Naive thymus-derived CD4-positive, alpha-beta T cell (primary cell): ENCODE measurements around the gene GAS7. TPM values are rescaled to one million over a fixed set of nuclear protein-coding genes. Genes with fewer than 3 reads are reported as not detected.

Source experiments
- ATAC-seq: fragments of 150-1000 bp; cut with Tn5 transposase; 2 replicates; pipeline ENCODE4 v1.10.0; 2021; ENCODE audit warnings: mild to moderate bottlenecking, moderate library complexity
- CTCF ChIA-PET: fragments of 350-600 bp; sonication (Branson Sonifier 250); formaldehyde crosslinking; loops from one replicate; lab custom pipeline; 2021; ENCODE audit warnings: antibody characterized with exemption; lab: Charles Lee
- POLR2A ChIA-PET: fragments of 350-600 bp; sonication (Branson Sonifier 250); formaldehyde crosslinking; loops from one replicate; lab custom pipeline; 2021; ENCODE audit warnings: antibody characterized with exemption, inconsistent platforms; lab: Charles Lee
- DNase-seq, 9 donors: peaks; one replicate each; pipeline versions ENCODE4 v3.0.0 to v3.0.0-alpha.2; 2020 to 2022; ENCODE audit warnings: mixed read lengths in 1 of 9
- H3K27ac ChIP-seq: one replicate; pipeline ENCODE4 v1.7.0; 2013; ENCODE audit warnings: mild to moderate bottlenecking, low read depth, low read length, moderate library complexity
- H3K27me3 ChIP-seq, 2 donors: one replicate each; pipeline ENCODE4 v1.7.0; 2013; ENCODE audit warnings: low read length in 2 of 2, mild to moderate bottlenecking in 2 of 2, moderate library complexity in 2 of 2; ENCODE audit not compliant: control insufficient read depth in 2 of 2, insufficient read depth in 2 of 2
- H3K36me3 ChIP-seq, 3 experiments: 1 replicate in 2 of 3; 2 replicates in 1 of 3; pipeline ENCODE4 v1.7.0; 2013; ENCODE audit warnings: low read length in 3 of 3, mild to moderate bottlenecking in 3 of 3, moderate library complexity in 1 of 3; ENCODE audit not compliant: insufficient read depth in 3 of 3, control insufficient read depth in 2 of 3
- H3K4me1 ChIP-seq, 2 donors: one replicate each; pipeline ENCODE4 v1.7.0; 2013; ENCODE audit warnings: low read length in 2 of 2, mild to moderate bottlenecking in 2 of 2, moderate library complexity in 1 of 2; ENCODE audit not compliant: control insufficient read depth in 2 of 2, insufficient read depth in 2 of 2
- H3K4me3 ChIP-seq: 2 replicates; pipeline ENCODE4 v1.7.0; 2013; ENCODE audit warnings: mild to moderate bottlenecking, low read length
- H3K9me3 ChIP-seq, 3 experiments: 1 replicate in 2 of 3; 2 replicates in 1 of 3; pipeline ENCODE4 v1.7.0; 2013; ENCODE audit warnings: low read length in 3 of 3; ENCODE audit not compliant: control insufficient read depth in 2 of 3
- H3K27ac Mint-ChIP-seq, 9 donors: one replicate each; pipeline ENCODE4 v1.8.0; 2020 to 2022; ENCODE audit warnings: mixed read lengths in 9 of 9, mild to moderate bottlenecking in 8 of 9, moderate library complexity in 5 of 9, inconsistent platforms in 2 of 9
- H3K27me3 Mint-ChIP-seq, 5 donors: one replicate each; pipeline ENCODE4 v1.8.0; 2021 to 2022; ENCODE audit warnings: mixed read lengths in 5 of 5, mild to moderate bottlenecking in 1 of 5
- H3K36me3 Mint-ChIP-seq, 5 donors: one replicate each; pipeline ENCODE4 v1.8.0; 2020 to 2022; ENCODE audit warnings: mixed read lengths in 5 of 5, mild to moderate bottlenecking in 3 of 5, inconsistent platforms in 1 of 5
- H3K4me1 Mint-ChIP-seq, 7 donors: one replicate each; pipeline ENCODE4 v1.8.0; 2020 to 2022; ENCODE audit warnings: mixed read lengths in 7 of 7, mild to moderate bottlenecking in 3 of 7, inconsistent platforms in 1 of 7
- H3K4me3 Mint-ChIP-seq, 10 donors: one replicate each; pipeline ENCODE4 v1.8.0; 2020 to 2022; ENCODE audit warnings: mild to moderate bottlenecking in 10 of 10, mixed read lengths in 10 of 10, moderate library complexity in 6 of 10, inconsistent platforms in 2 of 10
- H3K9me3 Mint-ChIP-seq, 11 donors: one replicate each; pipeline ENCODE4 v1.8.0; 2020 to 2022; ENCODE audit warnings: mixed read lengths in 11 of 11, mild to moderate bottlenecking in 4 of 11, inconsistent platforms in 1 of 11, moderate library complexity in 1 of 11
- intact Hi-C, 2 donors: fragments of 100-400 bp; cut with micrococcal nuclease; formaldehyde crosslinking; loops; one replicate each; pipeline ENCODE4 v1.15.1; 2023
- polyA plus RNA-seq, 2 donors: library from polyadenylated mRNA; unstranded; fragments of 300-500 nt; fragmentation: Illumina TruSeq; gene quantifications; one replicate each; pipeline ENCODE4 v1.2.3, GENCODE V29; 2021
- total RNA-seq, 6 experiments: library from RNA in 5 of 6; stranded (reverse) in 5 of 6; gene quantifications; 1 replicate in 5 of 6; 2 replicates in 1 of 6; pipeline ENCODE4 v1.2.3 and lab custom pipeline; 2021 to 2026

The GAS7 gene
- total and polyA plus RNA-seq, 7 experiments from 2014 or later = 0.09 to 54.3 (median 3.3) TPM

GRCh38 chr17:9886141-9886930 is 312.1 kb downstream of the GAS7 start:
- Histone ChIP-seq H3K27me3 (no peaks in the 10 kb centered on the region), H3K36me3 (no peaks in the 10 kb centered on the region), H3K4me1 (no peaks in the 10 kb centered on the region), H3K9me3 (peaks cover 0 to 19% (median 0%) of the 10 kb centered on the region in 3 experiments), H3K27ac (no peak overlapping the region), H3K4me3 (no peak overlapping the region)
- POLR2A ChIA-PET = no interaction called here
- DNase-seq = no peak
- intact Hi-C loops = no loop called here
- no peak overlapping the region for H3K4me3 Mint-ChIP-seq
- no peak for ATAC-seq
- peaks cover 0 to 7% (median 0%) of the 10 kb centered on the region in 5 donors for H3K27me3 Mint-ChIP-seq
- H3K36me3 Mint-ChIP-seq = peaks cover 0 to 8% (median 5%) of the 10 kb centered on the region in 5 donors
- CTCF ChIA-PET = no interaction called here
- H3K4me1 Mint-ChIP-seq = no peaks in the 10 kb centered on the region
- H3K9me3 Mint-ChIP-seq = peaks cover 6 to 30% (median 18%) of the 10 kb centered on the region in 11 donors
- no peak overlapping the region for H3K27ac Mint-ChIP-seq

GRCh38 chr17:9883451-9883850 is 315.0 kb downstream of the GAS7 start:
- H3K27me3 Mint-ChIP-seq = peaks cover 0 to 11% (median 0%) of the 10 kb centered on the region in 5 donors
- Histone ChIP-seq H3K4me3 (no peak overlapping the region), H3K4me1 (no peaks in the 10 kb centered on the region), H3K27ac (no peak overlapping the region), H3K36me3 (no peaks in the 10 kb centered on the region), H3K9me3 (peaks cover 0 to 19% (median 0%) of the 10 kb centered on the region in 3 experiments), H3K27me3 (no peaks in the 10 kb centered on the region)
- H3K36me3 Mint-ChIP-seq = peaks cover 0 to 8% (median 5%) of the 10 kb centered on the region in 5 donors
- no peaks in the 10 kb centered on the region for H3K4me1 Mint-ChIP-seq
- H3K4me3 Mint-ChIP-seq = no peak overlapping the region
- POLR2A ChIA-PET = no interaction called here
- DNase-seq (no peak), ATAC-seq (no peak)
- H3K27ac Mint-ChIP-seq = no peak overlapping the region
- peaks cover 6 to 47% (median 18%) of the 10 kb centered on the region in 11 donors for H3K9me3 Mint-ChIP-seq
- CTCF ChIA-PET = no interaction called here
- intact Hi-C loops = no loop called here

- no peaks in the 10 kb centered on the region for H3K36me3 ChIP-seq
- Mint-ChIP-seq H3K36me3 (peaks cover 0 to 8% (median 5%) of the 10 kb centered on the region in 5 donors), H3K9me3 (peaks cover 6 to 47% (median 18%) of the 10 kb centered on the region in 11 donors), H3K27me3 (peaks cover 0 to 16% (median 10%) of the 10 kb centered on the region in 5 donors), H3K4me1 (no peaks in the 10 kb centered on the region), H3K27ac (no peak overlapping the region), H3K4me3 (no peak overlapping the region)
- ATAC-seq (peak; percentile 72), DNase-seq (no peak)
- intact Hi-C loops = no loop called here
- H3K9me3 ChIP-seq = peaks cover 0 to 19% (median 0%) of the 10 kb centered on the region in 3 experiments
- no peak overlapping the region for H3K4me3 ChIP-seq
- H3K27me3 ChIP-seq = no peaks in the 10 kb centered on the region
- CTCF ChIA-PET = no interaction called here
- H3K27ac ChIP-seq = no peak overlapping the region
- no peaks in the 10 kb centered on the region for H3K4me1 ChIP-seq
- POLR2A ChIA-PET = no interaction called here
Observed at GRCh38 chr17:9880582-9880999, 317.8 kb downstream of the GAS7 start.

GRCh38 chr17:9878786-9879525 is 319.4 kb downstream of the GAS7 start:
- H3K27ac Mint-ChIP-seq = no peak overlapping the region
- no peaks in the 10 kb centered on the region for H3K4me1 ChIP-seq
- H3K9me3 ChIP-seq = peaks cover 0 to 19% (median 0%) of the 10 kb centered on the region in 3 experiments
- no peaks in the 10 kb centered on the region for H3K36me3 ChIP-seq
- CTCF ChIA-PET = no interaction called here
- no peaks in the 10 kb centered on the region for H3K4me1 Mint-ChIP-seq
- intact Hi-C loops = no loop called here
- no peak overlapping the region for H3K4me3 ChIP-seq
- POLR2A ChIA-PET = no interaction called here
- DNase-seq (no peak), ATAC-seq (no peak)
- H3K27me3 ChIP-seq = no peaks in the 10 kb centered on the region
- peaks cover 0 to 24% (median 10%) of the 10 kb centered on the region in 5 donors for H3K27me3 Mint-ChIP-seq
- peaks cover 0 to 8% (median 5%) of the 10 kb centered on the region in 5 donors for H3K36me3 Mint-ChIP-seq
- no peak overlapping the region for H3K27ac ChIP-seq
- no peak overlapping the region for H3K4me3 Mint-ChIP-seq
- H3K9me3 Mint-ChIP-seq = peaks cover 6 to 40% (median 18%) of the 10 kb centered on the region in 11 donors

GRCh38 chr17:9878356-9878755 is 320.1 kb downstream of the GAS7 start:
- Mint-ChIP-seq H3K9me3 (peaks cover 4 to 36% (median 14%) of the 10 kb centered on the region in 11 donors), H3K27me3 (peaks cover 0 to 24% (median 11%) of the 10 kb centered on the region in 5 donors), H3K36me3 (peaks cover 0 to 8% (median 4%) of the 10 kb centered on the region in 5 donors), H3K4me1 (no peaks in the 10 kb centered on the region), H3K27ac (no peak overlapping the region), H3K4me3 (no peak overlapping the region)
- DNase-seq (no peak), ATAC-seq (no peak)
- no peaks in the 10 kb centered on the region for H3K36me3 ChIP-seq
- H3K4me3 ChIP-seq = no peak overlapping the region
- ChIA-PET POLR2A (no interaction called here), CTCF (no interaction called here)
- peaks cover 0 to 14% (median 0%) of the 10 kb centered on the region in 3 experiments for H3K9me3 ChIP-seq
- H3K27me3 ChIP-seq = no peaks in the 10 kb centered on the region
- H3K4me1 ChIP-seq = no peaks in the 10 kb centered on the region
- intact Hi-C loops = no loop called here
- no peak overlapping the region for H3K27ac ChIP-seq

GRCh38 chr17:9875441-9875840 is 323.0 kb downstream of the GAS7 start:
- H3K4me1 Mint-ChIP-seq = no peaks in the 10 kb centered on the region
- DNase-seq (no peak), ATAC-seq (no peak)
- H3K27me3 Mint-ChIP-seq = peaks cover 0 to 31% (median 10%) of the 10 kb centered on the region in 5 donors
- no peak overlapping the region for H3K27ac Mint-ChIP-seq
- no peak overlapping the region for H3K4me3 Mint-ChIP-seq
- Histone ChIP-seq H3K36me3 (no peaks in the 10 kb centered on the region), H3K4me3 (no peak overlapping the region), H3K9me3 (no peaks in the 10 kb centered on the region), H3K27me3 (no peaks in the 10 kb centered on the region), H3K27ac (no peak overlapping the region), H3K4me1 (no peaks in the 10 kb centered on the region)
- H3K9me3 Mint-ChIP-seq = peaks cover 0 to 11% (median 2%) of the 10 kb centered on the region in 11 donors
- H3K36me3 Mint-ChIP-seq = no peaks in the 10 kb centered on the region
- POLR2A ChIA-PET = no interaction called here
- intact Hi-C loops = no loop called here
- CTCF ChIA-PET = no interaction called here
